DOHH2 (cell line): Measurements from ENCODE around the gene PARP3.

Source experiments
- H3F3A ChIP-seq: fragments of 200-600 bp; sonication (generic), shearing (Covaris generic); 2 replicates; pipeline ENCODE4 v1.6.0; 2016; ENCODE audit warnings: antibody characterized with exemption, mild to moderate bottlenecking; ENCODE audit not compliant: control insufficient read depth, insufficient read depth
- H3K27ac ChIP-seq: fragments of 200-600 bp; sonication (generic); 2 replicates; pipeline ENCODE4 v1.5.1; 2014; ENCODE audit warnings: low read depth, mild to moderate bottlenecking, low read length, moderate library complexity
- H3K27me3 ChIP-seq: fragments of 200-600 bp; sonication (generic); 2 replicates; pipeline ENCODE4 v1.6.1; 2014; ENCODE audit warnings: mild to moderate bottlenecking, low read length, mixed read lengths; ENCODE audit not compliant: control insufficient read depth
- H3K36me3 ChIP-seq: fragments of 200-600 bp; sonication (generic); 2 replicates; pipeline ENCODE4 v1.6.1; 2014; ENCODE audit warnings: mild to moderate bottlenecking, low read length, moderate library complexity, mixed read lengths; ENCODE audit not compliant: control insufficient read depth
- H3K4me1 ChIP-seq: fragments of 200-600 bp; sonication (generic); 2 replicates; pipeline ENCODE4 v1.6.1; 2014; ENCODE audit warnings: mild to moderate bottlenecking, low read length, mixed read lengths; ENCODE audit not compliant: control insufficient read depth
- H3K4me2 ChIP-seq: fragments of 200-600 bp; sonication (generic); 2 replicates; pipeline ENCODE4 v1.6.0; 2014; ENCODE audit warnings: mild to moderate bottlenecking, low read length, moderate library complexity
- H3K4me3 ChIP-seq: fragments of 200-600 bp; sonication (generic); 2 replicates; pipeline ENCODE4 v1.5.1; 2014; ENCODE audit warnings: mild to moderate bottlenecking, low read length, mixed read lengths
- H3K79me2 ChIP-seq: fragments of 200-600 bp; sonication (generic); 2 replicates; pipeline ENCODE4 v1.6.1; 2014; ENCODE audit warnings: mild to moderate bottlenecking, low read length, mixed read lengths; ENCODE audit not compliant: control insufficient read depth
- H3K9me2 ChIP-seq: fragments of 200-600 bp; sonication (generic); replicated peaks from 2 replicates; pipeline ENCODE4 v1.6.1; 2014; ENCODE audit warnings: mild to moderate bottlenecking, low read length, mixed read lengths; ENCODE audit not compliant: control insufficient read depth
- H3K9me3 ChIP-seq: fragments of 200-600 bp; sonication (generic); 2 replicates; pipeline ENCODE4 v1.6.1; 2014; ENCODE audit warnings: antibody characterized with exemption, low read length, mixed read lengths; ENCODE audit not compliant: control insufficient read depth, insufficient read depth
- H4K20me1 ChIP-seq: fragments of 200-600 bp; sonication (generic); 2 replicates; pipeline ENCODE4 v1.6.0; 2014; ENCODE audit warnings: low read depth, mild to moderate bottlenecking, antibody characterized with exemption, low read length, moderate library complexity; ENCODE audit not compliant: control insufficient read depth, insufficient read depth
- CTCF ChIP-seq: fragments of 200-600 bp; sonication (generic); IDR thresholded peaks from one replicate; pipeline ENCODE4 v1.5.1; 2014; ENCODE audit warnings: antibody characterized with exemption, mild to moderate bottlenecking, low read depth, low read length; ENCODE audit not compliant: poor library complexity, severe bottlenecking
- EZH2phosphoT487 ChIP-seq: fragments of 200-600 bp; sonication (generic); IDR thresholded peaks from 2 replicates; pipeline ENCODE4 v1.6.1; 2017; ENCODE audit warnings: borderline replicate concordance, mild to moderate bottlenecking, antibody characterized with exemption, low read length, moderate library complexity, mixed read lengths

Gene PARP3

GRCh38 chr3:51929420-51930003 lies 12.7 kb upstream of the PARP3 start:
- H3K36me3 ChIP-seq = peaks cover 16% of the 10 kb centered on the region
- no peaks in the 10 kb centered on the region for H3K9me2 ChIP-seq
- no peaks in the 10 kb centered on the region for H3K4me1 ChIP-seq
- H3K79me2 ChIP-seq = no peaks in the 10 kb centered on the region
- H3K27me3 ChIP-seq = no peaks in the 10 kb centered on the region
- no peaks in the 10 kb centered on the region for H3K9me3 ChIP-seq
- no peaks in the 10 kb centered on the region for H4K20me1 ChIP-seq
- no peak overlapping the region for H3K4me2 ChIP-seq
- H3F3A ChIP-seq = no peaks in the 10 kb centered on the region
- no peak overlapping the region for H3K4me3 ChIP-seq
- TF ChIP-seq EZH2phosphoT487 (no peak), CTCF (no peak)
- no peak overlapping the region for H3K27ac ChIP-seq

- Histone ChIP-seq H3K9me3 (no peaks in the 10 kb centered on the region), H3K36me3 (peaks cover 24% of the 10 kb centered on the region), H3K79me2 (no peaks in the 10 kb centered on the region), H3K4me2 (no peak overlapping the region), H3F3A (no peaks in the 10 kb centered on the region), H4K20me1 (no peaks in the 10 kb centered on the region), H3K4me3 (no peak overlapping the region), H3K27ac (no peak overlapping the region), H3K27me3 (no peaks in the 10 kb centered on the region), H3K4me1 (no peaks in the 10 kb centered on the region), H3K9me2 (no peaks in the 10 kb centered on the region)
- TF ChIP-seq EZH2phosphoT487 (no peak), CTCF (no peak)
Measured at GRCh38 chr3:51930439-51930838, 11.7 kb upstream of the PARP3 start.

- Histone ChIP-seq H3K4me1 (no peaks in the 10 kb centered on the region), H3K27ac (no peak overlapping the region), H4K20me1 (no peaks in the 10 kb centered on the region), H3K27me3 (no peaks in the 10 kb centered on the region), H3K9me2 (no peaks in the 10 kb centered on the region), H3K4me2 (no peak overlapping the region), H3K79me2 (no peaks in the 10 kb centered on the region), H3K4me3 (no peak overlapping the region), H3F3A (no peaks in the 10 kb centered on the region), H3K36me3 (peaks cover 37% of the 10 kb centered on the region), H3K9me3 (no peaks in the 10 kb centered on the region)
- TF ChIP-seq CTCF (no peak), EZH2phosphoT487 (no peak)
Measured at GRCh38 chr3:51931756-51932155, 10.4 kb upstream of the PARP3 start.
